ENCODE data around the gene UBE2O. TPM values are rescaled to one million over a fixed set of nuclear protein-coding genes. Genes with fewer than 3 reads are reported as not detected.

Gene UBE2O
- 20.1 and 23.4 TPM in 2 replicates for total RNA-seq

GRCh38 chr17:76452660-76453430 lies at the start of gene UBE2O:
UBE2O (minus strand) TSS chr17:76453152; CDS start chr17:76453141, 11 bp downstream.

GRCh38 chr17:76501018-76501826 lies 48.3 kb upstream of the UBE2O start, which contains the start of gene RHBDF2:
RHBDF2 (minus strand) TSS chr17:76501423; CDS start chr17:76481524, 19,899 bp downstream.

GRCh38 chr17:76467366-76467765 lies 14.4 kb upstream of the UBE2O start, which contains the start of gene AANAT:
AANAT (plus strand) TSS chr17:76467603; CDS start chr17:76468747, 1,144 bp downstream.

GRCh38 chr17:76384222-76384986 lies 68.5 kb downstream of the UBE2O start, which contains the start of gene SPHK1:
SPHK1 (plus strand) TSS chr17:76384609; CDS start chr17:76385645, 1,036 bp downstream.

GRCh38 chr17:76353599-76354316 lies 99.2 kb downstream of the UBE2O start, which contains the start of gene PRPSAP1:
PRPSAP1 (minus strand) TSS chr17:76353916; CDS start chr17:76353703, 213 bp downstream.

Other genes with a start within 250 kb of the UBE2O start
- gene RNF157, start 212.7 kb downstream of the UBE2O start, total RNA-seq: 0.19 and 0.40 TPM in 2 replicates
- 3.4 and 3.9 TPM in 2 replicates for gene UBALD2, start 187.8 kb downstream of the UBE2O start, total RNA-seq
- gene QRICH2, start 144.9 kb downstream of the UBE2O start, total RNA-seq: 2.1 and 3.2 TPM in 2 replicates
- 27.1 and 41.2 TPM in 2 replicates for gene PRPSAP1, start 99.2 kb downstream of the UBE2O start, total RNA-seq
- gene SPHK1, start 68.5 kb downstream of the UBE2O start, total RNA-seq: 32.3 and 43.1 TPM in 2 replicates
- gene AANAT, start 14.5 kb upstream of the UBE2O start, total RNA-seq: not detected in 2 replicates
- 3.3 and 3.4 TPM in 2 replicates for gene RHBDF2, start 48.3 kb upstream of the UBE2O start, total RNA-seq
- 2.7 and 7.7 TPM in 2 replicates for gene CYGB, start 84.6 kb upstream of the UBE2O start, total RNA-seq
- gene PRCD, start 86.9 kb upstream of the UBE2O start, total RNA-seq: 1.1 and 1.6 TPM in 2 replicates
- 2.9 and 5.7 TPM in 2 replicates for gene ST6GALNAC2, start 132.7 kb upstream of the UBE2O start, total RNA-seq
- gene ST6GALNAC1, start 190.6 kb upstream of the UBE2O start, total RNA-seq: not detected in 2 replicates

Measured in aortic smooth muscle cell (primary cell).